LNCAP (cell line): ENCODE measurements around the gene TLK1.

Experiments used
- CTCF ChIP-seq: fragments of 450-650 bp; IDR thresholded peaks from 2 replicates; pipeline ENCODE4 v1.5.1; 2017; ENCODE audit warnings: mild to moderate bottlenecking

TLK1 gene

GRCh38 chr2:171158036-171158789 is 2.5 kb downstream of the TLK1 start:
- TF ChIP-seq CTCF = no peak

- TF ChIP-seq CTCF = no peak
Measured at GRCh38 chr2:171157109-171157500, 3.6 kb downstream of the TLK1 start.

- TF ChIP-seq CTCF = no peak
Measured at GRCh38 chr2:171154348-171154747, 6.3 kb downstream of the TLK1 start.

- TF ChIP-seq CTCF = no peak
Measured at GRCh38 chr2:171150694-171151285, 9.9 kb downstream of the TLK1 start.

- no peak for TF ChIP-seq CTCF
Measured at GRCh38 chr2:171149986-171150693, 10.6 kb downstream of the TLK1 start.

- TF ChIP-seq CTCF = no peak
Measured at GRCh38 chr2:171149171-171149938, 11.3 kb downstream of the TLK1 start.

GRCh38 chr2:171147081-171147480 is 13.6 kb downstream of the TLK1 start:
- no peak for TF ChIP-seq CTCF
